HG03103 (cell line): ENCODE measurements around the gene NT5C3A.

Source experiments
- ATAC-seq: cut with Tn5 transposase; IDR thresholded peaks from one replicate; pipeline ENCODE4 v1.9.1; 2021; ENCODE audit warnings: low read depth; ENCODE audit not compliant: unreplicated experiment

The NT5C3A gene

DNA sequence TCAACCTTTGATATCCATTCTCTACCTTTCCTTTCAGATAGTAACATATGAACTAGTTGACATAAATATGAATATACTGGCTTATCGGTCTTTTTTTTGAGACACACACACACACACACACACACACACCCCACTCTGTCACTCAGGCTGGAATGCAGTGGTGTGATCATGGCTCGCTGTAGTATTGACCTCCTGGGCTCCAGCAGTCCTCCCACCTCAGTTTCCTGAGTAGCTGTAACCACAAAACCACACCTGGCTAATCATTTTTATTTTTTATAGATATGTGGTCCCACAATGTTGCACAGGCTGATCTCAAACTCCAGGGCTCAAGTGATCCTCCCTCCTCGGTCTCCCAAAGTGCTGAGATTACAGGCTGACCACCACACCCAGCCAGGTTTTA, 14.2 kb upstream of the NT5C3A start:
- ATAC-seq = no peak

DNA sequence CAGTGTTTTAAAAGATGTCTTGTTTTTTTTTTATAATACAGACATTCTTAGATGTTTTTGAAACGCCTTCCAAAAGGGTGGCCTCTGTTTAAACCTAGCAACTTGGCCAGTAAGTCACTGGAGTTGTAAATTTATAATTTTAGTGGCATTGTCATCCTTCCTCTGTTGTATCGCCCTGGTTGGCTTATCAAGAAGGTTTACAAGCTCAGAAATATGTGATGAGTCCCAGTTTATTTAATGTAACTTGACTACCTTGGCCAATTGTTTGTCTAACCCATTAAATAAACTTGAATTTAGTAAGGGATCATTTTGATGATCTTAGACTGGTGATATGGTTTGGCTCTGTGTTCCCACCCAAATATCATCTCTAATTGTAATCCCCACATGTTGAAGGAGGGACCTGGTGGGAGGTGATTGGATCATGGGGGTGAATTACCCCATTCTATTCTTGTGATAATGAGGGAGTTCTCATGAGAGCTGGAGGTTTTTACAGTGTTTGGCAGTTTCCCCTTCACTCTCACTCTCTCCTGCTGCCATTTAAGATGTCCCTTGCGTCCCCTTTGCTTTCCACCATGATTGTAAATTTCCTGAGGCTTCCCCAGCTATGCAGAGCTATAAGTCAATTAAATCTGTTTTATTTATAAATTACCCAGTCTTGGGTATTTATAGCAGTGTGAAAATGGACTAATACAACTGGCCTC, 13.4 kb upstream of the NT5C3A start:
- no peak for ATAC-seq

DNA sequence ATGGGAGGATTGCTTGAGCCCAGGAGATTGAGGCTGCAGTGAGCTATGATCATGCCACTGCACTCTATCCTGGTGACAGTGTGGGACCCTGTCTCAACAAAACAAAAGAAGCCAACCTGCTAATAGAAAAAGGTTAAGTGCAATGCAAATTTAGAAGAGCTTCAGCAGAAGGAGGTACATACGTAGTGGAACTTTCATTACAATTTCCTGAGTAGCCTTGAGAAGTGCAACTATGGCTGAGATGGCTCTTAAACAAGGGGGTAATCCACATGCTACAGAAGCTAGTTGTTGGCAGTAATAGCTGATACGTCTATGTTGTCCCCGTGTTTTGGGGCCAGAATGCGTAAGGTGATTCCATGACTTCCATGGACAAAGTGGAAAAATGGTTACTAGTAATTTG, 10.7 kb upstream of the NT5C3A start:
- ATAC-seq = no peak

DNA sequence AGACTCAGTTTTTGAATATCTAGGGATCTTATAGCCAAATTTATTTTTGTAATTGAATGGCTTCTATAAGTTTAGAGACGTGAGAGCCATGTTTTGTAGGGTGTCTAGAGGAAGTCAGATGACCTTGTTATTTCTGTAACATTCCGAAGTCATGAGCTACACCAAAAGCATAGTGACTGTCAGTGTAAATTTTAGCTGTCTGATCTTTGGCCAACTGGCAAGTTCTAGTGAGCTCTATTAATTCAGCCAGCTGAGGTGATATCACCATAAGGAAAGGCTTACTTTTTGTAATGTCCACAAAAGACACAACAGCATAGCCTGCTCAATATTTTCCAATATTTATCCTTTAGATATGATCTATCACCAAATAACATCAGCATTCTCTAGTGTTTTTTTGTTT, 9.9 kb upstream of the NT5C3A start:
- no peak for ATAC-seq

DNA sequence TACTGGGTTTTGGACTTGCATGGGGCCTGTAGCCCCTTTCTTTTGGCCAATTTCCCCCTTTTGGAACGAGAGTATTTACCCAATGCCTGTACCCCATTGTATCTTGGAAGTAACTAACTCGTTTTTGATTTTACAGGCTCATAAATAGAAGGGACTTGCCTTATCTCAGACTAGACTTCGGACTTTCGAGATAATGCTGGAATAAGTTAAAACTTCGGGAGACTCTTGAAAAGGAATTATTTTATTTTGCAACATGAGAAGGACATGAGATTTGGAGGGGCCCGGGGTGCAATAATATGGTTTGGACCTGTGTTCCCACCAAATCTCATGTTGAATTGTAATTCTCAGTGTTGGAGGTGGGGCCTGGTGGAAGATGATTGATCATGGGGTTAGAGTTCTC, 8.3 kb upstream of the NT5C3A start:
- ATAC-seq = no peak

DNA sequence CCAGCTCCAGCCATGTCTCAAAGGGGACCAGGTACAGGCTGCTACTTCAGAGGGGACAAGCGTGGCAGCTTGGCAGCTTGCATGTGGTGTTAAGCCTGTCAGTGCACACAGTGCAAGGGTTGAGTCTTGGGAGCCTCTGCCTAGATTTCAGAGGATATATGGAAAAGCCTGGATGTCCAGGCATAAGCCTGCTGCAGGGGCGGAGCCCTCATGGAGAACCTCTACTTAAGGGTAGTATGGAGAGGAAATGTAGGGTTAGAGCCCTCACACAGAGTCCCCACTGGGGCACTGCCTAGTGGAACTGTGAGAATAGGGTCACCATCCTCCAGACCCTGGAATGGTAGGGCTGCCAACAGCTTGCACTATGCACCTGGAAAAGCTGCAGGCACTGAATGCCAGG, 7.7 kb upstream of the NT5C3A start:
- ATAC-seq = no peak

DNA sequence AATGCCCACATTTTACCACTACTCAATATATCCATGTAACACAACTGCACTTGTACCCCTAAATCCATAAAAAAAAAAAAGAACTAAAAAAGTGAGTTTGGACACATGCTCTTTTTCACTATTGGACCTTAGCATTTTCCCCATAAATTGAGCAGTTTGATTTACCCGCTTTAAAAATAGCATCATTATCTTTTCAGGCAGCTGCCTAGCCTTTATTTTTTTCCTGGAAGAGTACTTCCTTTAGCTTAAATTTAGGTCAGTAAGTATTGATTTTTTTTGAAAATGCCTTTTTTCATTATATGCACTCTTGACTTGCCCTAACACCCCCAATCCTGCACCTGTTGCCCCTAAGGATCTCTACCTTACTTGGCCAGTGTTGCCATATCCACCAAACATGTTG, 5.3 kb upstream of the NT5C3A start:
- ATAC-seq = no peak

DNA sequence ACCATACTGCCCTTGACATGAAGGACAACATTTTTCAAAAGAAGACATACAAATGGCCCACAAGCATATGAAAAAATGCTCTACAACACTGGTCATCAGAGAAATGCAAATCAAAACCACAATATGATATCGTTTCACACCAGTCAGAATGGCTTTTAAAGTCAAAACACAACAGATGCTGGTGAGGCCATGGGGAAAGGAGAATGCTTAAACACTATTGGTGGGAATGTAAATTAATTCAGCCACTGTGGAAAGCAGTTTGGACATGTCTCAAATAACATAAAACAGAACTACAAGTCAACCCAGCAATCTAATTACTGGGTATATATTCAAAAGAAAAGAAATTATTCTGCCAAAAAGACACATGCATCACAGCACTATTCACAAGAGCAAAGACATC, 4.2 kb upstream of the NT5C3A start:
- ATAC-seq = no peak

DNA sequence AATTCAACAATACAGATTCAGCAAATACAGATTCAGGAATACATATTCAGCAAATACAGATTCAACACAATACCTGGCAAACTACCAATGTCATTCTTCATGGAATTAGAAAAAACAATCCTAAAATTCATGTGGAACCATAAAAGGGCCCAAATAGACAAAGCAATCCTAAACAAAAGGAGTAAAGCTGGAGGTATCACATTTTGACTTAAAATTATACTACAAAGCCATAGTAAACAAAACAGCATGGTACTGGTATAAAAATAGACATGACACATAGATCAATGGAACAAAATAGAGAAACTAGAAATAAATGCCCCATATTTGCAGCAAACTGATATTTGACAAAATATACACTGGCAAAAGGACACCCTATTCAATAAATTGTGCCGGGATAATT, 3.4 kb upstream of the NT5C3A start:
- ATAC-seq = no peak

DNA sequence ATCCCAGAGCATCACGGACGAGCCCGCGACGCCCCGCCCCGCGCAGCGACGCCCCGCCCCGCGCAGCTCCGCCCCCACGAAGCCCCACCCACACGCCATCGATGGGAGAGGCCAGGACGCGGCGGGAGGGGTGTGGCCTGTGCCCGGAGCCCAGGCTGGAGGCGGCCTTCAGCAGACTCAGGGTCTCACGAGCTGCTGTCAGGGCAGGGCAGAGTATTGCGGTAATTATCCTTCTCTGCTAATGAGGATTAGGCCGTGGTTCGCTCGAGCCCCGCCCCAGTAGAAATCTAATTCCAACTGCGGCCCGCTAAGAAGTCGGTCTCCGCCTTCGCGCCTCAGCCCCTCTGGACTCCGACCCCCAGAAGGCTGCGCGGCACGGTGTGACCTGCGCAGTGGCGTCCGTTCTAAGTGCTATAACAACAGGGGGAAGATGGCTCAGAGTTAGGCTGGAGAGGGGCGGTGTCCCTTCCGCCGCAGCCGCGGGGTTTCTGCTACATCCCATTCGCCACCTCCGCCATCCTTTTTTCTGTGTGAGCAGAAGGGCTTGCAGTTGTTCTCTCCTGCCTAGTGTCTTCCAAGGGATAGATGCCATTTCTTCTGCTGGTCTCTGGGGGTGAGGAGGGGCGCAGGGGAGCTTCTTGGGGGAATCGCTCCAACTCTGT, 337 bp upstream of the NT5C3A start:
- ATAC-seq = peak; percentile 93

DNA sequence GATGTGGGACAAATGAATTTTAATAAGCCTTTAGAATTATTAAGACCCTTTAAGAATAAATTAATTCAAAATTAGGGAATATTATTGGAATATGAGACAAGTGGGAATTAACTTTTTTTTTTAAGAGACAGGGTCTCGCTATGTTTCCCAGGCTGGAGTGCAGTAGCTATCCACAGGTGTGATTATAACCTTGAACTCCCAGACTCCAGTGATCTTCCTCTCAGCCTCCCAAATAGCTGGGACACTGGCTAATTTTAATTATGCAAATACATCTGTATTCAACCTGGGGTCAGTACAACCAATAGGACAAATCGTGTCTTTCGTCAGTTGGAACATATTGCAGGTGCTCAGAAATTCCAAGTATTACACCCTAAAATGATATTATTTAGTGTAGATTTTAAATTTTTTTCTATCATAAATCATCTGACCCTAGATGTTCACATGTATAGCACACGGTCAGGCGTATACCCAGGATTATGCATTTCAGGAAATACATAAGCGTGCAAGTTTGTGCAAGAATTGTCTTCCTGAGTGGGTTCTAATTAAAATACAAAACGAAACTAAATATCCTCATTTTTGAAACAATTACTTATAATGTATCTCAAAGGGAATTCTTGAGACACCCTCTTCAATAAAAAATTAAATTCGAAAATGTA, 1.2 kb downstream of the NT5C3A start:
- no peak for ATAC-seq

DNA sequence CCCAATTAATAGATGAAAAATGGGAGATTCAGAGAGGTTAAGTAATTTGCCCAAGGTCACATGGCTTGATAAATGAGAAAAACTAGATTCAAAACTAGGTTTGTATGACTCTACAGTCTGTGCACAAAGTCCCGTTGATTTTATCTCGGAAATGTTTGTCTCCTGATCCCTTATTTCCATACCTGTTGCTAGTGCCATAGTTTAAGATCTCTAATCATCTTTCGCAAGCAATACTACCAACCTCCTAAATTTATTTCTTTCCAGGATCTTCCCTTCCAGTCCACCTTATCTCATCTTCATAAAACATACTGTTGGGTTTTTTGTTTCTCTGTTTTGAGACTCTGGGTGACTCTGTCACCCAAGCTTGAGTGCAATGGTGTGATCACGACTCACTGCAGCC, 2.9 kb downstream of the NT5C3A start:
- no peak for ATAC-seq

DNA sequence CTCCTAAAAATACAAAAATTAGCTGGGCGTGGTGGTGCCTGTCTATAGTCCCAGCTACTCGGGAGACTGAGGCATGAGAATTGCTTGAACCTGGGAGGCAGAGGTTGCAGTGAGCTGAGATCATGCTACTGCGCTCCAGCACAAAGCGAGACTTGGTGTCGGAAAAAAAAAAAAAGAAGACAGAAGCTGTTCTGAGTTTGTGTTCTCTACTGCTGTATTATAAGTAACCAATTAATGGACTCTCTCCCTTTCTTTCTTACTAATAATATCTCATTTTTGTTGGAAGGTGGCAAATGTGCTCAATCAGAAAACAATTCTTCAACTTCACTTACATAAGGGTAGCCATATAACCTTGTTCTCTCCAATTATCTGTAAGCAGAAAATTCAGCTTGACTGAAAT, 7.4 kb downstream of the NT5C3A start:
- no peak for ATAC-seq

DNA sequence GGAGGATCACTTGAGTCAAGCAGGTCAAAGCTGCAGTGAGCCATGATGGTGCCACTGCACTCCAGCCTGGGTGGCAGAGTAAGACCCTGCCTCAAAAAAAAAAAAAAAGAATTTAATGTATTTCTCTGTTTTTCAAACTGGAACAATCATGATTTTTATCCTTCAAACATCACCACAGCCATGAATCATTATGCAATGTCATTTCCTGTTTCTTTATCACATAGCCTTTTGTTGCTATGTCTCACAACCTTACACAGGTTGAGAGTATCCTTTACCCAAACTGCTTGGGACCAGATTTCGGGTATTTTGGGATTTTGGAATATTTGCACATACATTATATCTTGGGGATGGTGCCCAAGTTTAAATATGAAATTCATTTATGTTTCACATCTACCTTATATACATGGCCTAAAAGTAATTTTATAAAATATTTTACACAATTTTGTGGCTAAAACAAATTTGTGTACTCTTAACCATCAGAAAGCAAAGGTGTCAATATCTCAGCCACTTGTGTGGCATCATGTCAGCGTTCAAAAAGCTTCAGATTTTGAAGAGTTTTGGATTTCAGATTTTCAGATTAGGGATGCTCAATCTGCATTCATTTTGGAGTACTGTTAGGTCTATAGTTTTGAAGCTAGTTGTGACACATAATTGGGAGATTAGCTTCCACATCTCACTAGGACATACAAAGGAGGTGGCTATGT, 8.2 kb downstream of the NT5C3A start:
- ATAC-seq = no peak

DNA sequence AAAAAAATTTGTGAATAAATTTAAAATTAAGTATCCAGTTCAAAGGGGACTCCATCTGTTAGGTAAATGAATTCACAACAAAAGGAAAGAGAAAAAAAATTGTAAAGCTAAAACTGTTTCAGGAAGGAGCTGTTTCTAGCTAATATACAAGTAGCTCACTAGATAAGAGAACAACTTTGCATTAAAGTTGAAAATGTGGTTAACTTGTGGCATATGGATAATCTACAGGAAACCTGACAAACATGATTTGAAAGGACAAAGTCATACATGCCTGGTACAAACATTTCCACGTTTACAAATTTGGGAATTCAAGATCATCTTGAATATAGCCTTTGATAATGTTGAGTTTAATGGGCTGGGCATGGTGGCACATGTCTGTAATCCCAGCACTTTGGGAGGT, 8.9 kb downstream of the NT5C3A start:
- ATAC-seq = no peak

DNA sequence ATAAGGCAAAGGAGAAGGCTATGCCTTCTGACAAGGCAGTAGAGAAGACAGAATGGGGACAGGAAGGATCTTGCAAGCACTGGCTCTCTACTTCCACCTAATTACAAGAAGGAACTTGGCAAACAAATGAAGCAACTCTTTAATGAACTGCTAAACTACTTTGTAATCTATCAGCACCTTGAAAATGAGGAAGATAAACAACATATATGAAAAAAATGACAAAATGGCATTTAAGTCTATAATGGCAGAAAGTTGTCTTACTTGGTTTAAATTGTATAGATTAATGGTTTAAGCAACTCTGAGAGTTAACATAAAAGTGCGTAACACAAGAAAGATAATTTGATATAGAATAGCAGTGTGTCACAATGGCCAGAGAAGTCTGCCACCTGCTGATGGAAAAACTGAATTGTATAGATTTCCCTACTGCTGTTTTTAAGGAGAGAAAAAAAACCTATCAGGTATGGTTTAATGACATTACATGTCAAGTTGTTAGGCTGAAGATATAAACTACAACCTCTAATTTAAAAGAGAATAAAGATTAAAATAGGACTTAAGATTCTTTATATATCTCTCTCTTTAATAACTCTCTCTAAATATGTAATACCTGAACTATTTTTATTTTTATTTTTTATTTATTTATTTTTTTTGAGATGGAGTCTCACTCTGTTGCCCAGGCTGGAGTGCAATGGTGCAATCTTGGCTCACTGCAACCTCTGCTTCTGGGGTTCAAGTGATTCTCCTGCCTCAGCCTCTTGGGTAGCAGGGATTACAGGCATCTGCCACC, 11.8 kb downstream of the NT5C3A start:
- peak; percentile 61 for ATAC-seq

DNA sequence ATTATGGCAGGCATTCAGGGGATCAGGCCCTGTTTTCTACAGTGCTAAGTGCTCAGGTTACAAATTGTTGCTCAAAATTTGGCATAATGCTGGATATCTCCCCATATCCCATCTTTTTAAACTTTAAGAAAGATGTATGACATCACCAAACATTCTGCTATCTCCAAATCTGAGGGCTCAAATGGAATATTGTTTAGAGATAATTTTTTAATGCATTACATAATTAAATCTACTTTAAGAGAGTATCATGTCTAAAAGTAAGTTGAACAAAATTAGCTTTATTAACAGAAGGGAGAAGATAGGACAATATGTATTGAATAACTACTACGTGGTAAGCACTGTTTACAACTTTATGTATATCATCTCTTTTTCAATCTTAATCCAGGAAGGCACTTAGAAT, 13.9 kb downstream of the NT5C3A start:
- no peak for ATAC-seq

DNA sequence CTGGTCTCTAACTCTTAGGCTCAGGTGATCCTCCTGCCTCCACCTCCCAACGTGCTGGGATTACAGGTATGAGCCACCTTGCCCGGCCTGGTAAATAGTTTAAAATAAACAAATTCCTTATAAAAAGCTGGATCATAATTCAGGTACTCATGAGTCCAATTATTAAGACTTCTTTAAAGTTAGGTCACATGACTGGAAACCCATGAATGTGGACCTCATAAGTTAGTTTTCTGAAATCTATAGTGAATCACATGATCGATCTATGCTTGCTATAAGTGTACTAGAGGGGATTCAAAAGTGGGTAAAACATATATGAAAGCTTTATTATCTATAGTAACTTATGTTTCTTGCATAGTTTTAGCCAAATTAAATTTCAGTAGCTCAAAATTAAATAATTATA, 14.3 kb downstream of the NT5C3A start:
- no peak for ATAC-seq

DNA sequence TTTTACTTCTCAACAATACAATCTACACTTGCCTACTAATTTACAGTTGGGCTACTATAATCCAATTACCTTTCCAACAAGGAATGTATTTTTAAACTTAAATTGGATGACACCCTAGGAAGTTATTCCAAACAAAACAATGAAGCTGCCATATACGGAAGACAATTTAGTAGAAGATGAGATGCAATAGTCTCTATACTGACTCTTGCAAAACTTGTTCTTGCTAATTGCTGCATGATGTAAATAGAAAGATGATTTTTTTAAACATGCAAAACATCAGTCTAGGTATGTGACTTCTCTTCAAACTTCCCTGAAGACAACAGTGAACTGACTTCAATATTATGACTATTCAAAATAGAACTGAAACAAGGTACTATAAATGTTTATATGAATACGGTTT, 17.6 kb downstream of the NT5C3A start:
- ATAC-seq = peak; percentile 34

DNA sequence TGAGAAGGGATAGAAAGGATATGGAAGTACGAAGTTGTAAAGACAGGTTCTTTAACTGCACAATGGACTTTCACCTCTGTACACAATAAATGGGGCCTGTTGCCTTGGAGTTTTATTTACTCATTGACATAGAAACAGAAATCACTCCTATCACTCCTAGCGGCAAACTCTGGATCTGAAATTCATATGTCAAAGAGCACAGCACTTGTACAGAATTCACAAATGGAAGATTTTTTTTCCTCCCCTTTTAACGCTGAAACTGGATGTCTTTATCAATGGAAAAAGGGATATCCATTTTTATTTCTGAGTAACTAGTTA, 18.2 kb downstream of the NT5C3A start:
- ATAC-seq = no peak
